Neural cell (in vitro differentiated cells): Measurements from ENCODE around the gene PRKCZ. TPM values are rescaled to one million over a fixed set of nuclear protein-coding genes. Genes with fewer than 3 reads are reported as not detected.

Experiments used
- H2AFZ ChIP-seq: fragments of 200-600, 300-800 bp; sonication (generic), shearing (Covaris generic); 2 replicates; pipeline ENCODE4 v1.6.0; 2014; ENCODE audit warnings: low read depth, mild to moderate bottlenecking, antibody characterized with exemption, low read length, moderate library complexity
- H3F3A ChIP-seq: fragments of 200-600 bp; shearing (Covaris generic); 2 replicates; pipeline ENCODE4 v1.6.1; 2016; ENCODE audit warnings: mild to moderate bottlenecking, moderate library complexity, mixed read lengths, antibody characterized with exemption, low read length; ENCODE audit not compliant: insufficient read depth, poor library complexity, severe bottlenecking
- H3K27ac ChIP-seq: fragments of 200-600, 300-800 bp; sonication (generic), shearing (Covaris generic); 2 replicates; pipeline ENCODE4 v1.5.1; 2014; ENCODE audit warnings: mild to moderate bottlenecking, low read length, moderate library complexity
- H3K27me3 ChIP-seq: fragments of 300-800, 200-600 bp; sonication (generic), shearing (Covaris generic); 2 replicates; pipeline ENCODE4 v1.6.0; 2014; ENCODE audit warnings: mild to moderate bottlenecking, low read depth, low read length, moderate library complexity; ENCODE audit not compliant: insufficient read depth
- H3K36me3 ChIP-seq: fragments of 300-800, 200-600 bp; sonication (generic), shearing (Covaris generic); 2 replicates; pipeline ENCODE4 v1.5.1; 2014; ENCODE audit warnings: mild to moderate bottlenecking, antibody characterized with exemption, low read length, moderate library complexity; ENCODE audit not compliant: insufficient read depth
- H3K4me2 ChIP-seq: fragments of 300-800, 200-600 bp; sonication (generic), shearing (Covaris generic); 2 replicates; pipeline ENCODE4 v1.6.0; 2014; ENCODE audit warnings: mild to moderate bottlenecking, low read length
- H3K4me3 ChIP-seq: fragments of 300-800, 200-600 bp; sonication (generic), shearing (Covaris generic); 2 replicates; pipeline ENCODE4 v1.5.1; 2014; ENCODE audit warnings: mild to moderate bottlenecking, low read length, moderate library complexity
- H3K79me2 ChIP-seq: fragments of 200-600 bp; shearing (Covaris generic); replicated peaks from 2 replicates; pipeline ENCODE4 v1.6.0; 2014; ENCODE audit warnings: mild to moderate bottlenecking, low read length, moderate library complexity; ENCODE audit not compliant: insufficient read depth
- H3K9ac ChIP-seq: fragments of 300-800, 200-600 bp; sonication (generic), shearing (Covaris generic); 2 replicates; pipeline ENCODE4 v1.6.1; 2016; ENCODE audit warnings: mild to moderate bottlenecking, low read length, mixed read lengths
- H3K9me2 ChIP-seq: fragments of 200-600 bp; shearing (Covaris generic); 2 replicates; pipeline ENCODE4 v1.6.1; 2016; ENCODE audit warnings: mild to moderate bottlenecking, low read length, mixed read lengths; ENCODE audit not compliant: insufficient read depth
- H3K9me3 ChIP-seq: fragments of 200-600, 300-800 bp; sonication (generic), shearing (Covaris generic); 2 replicates; pipeline ENCODE4 v1.6.1; 2016; ENCODE audit warnings: mild to moderate bottlenecking, mixed run types, low read length, moderate library complexity, mixed read lengths
- H4K20me1 ChIP-seq: fragments of 200-600 bp; shearing (Covaris generic); 2 replicates; pipeline ENCODE4 v1.6.1; 2016; ENCODE audit warnings: mild to moderate bottlenecking, mixed run types; ENCODE audit not compliant: insufficient read depth
- EP300 ChIP-seq: fragments of 450-650 bp; conservative IDR thresholded peaks from 2 replicates; pipeline ENCODE4 v1.6.1; 2014; ENCODE audit warnings: antibody characterized with exemption, mild to moderate bottlenecking, moderate library complexity; ENCODE audit not compliant: poor library complexity, severe bottlenecking
- EZH2 ChIP-seq: fragments of 200-600, 300-800 bp; shearing (Covaris generic), sonication (generic); IDR thresholded peaks from 2 replicates; pipeline ENCODE4 v1.6.1; 2014; ENCODE audit warnings: antibody characterized with exemption, low read length, borderline replicate concordance, mild to moderate bottlenecking; ENCODE audit not compliant: insufficient read depth, poor library complexity, severe bottlenecking
- MXI1 ChIP-seq: fragments of 450-650 bp; conservative IDR thresholded peaks from 2 replicates; pipeline ENCODE4 v1.6.1; 2014; ENCODE audit warnings: antibody characterized with exemption, mild to moderate bottlenecking; ENCODE audit not compliant: poor library complexity, severe bottlenecking
- POLR2AphosphoS5 ChIP-seq: IDR thresholded peaks from 2 replicates; pipeline ENCODE4 v1.6.1; 2012
- RAD21 ChIP-seq: fragments of 450-650 bp; conservative IDR thresholded peaks from 2 replicates; pipeline ENCODE4 v1.6.1; 2014; ENCODE audit warnings: antibody characterized with exemption, mild to moderate bottlenecking, moderate library complexity
- REST ChIP-seq: IDR thresholded peaks from 2 replicates; pipeline ENCODE4 v1.6.1; 2012; ENCODE audit warnings: borderline replicate concordance
- SMC3 ChIP-seq: fragments of 450-650 bp; conservative IDR thresholded peaks from 2 replicates; pipeline ENCODE4 v1.6.1; 2014; ENCODE audit warnings: antibody characterized with exemption, mild to moderate bottlenecking, moderate library complexity; ENCODE audit not compliant: poor library complexity
- TAF1 ChIP-seq: IDR thresholded peaks from 2 replicates; pipeline ENCODE4 v1.6.1; 2012; ENCODE audit warnings: low read depth
- polyA plus RNA-seq: library from polyadenylated mRNA; depleted of rRNA; stranded (reverse); fragments of >200 nt; gene quantifications from 2 replicates; pipeline ENCODE4 v1.2.3, GENCODE V29; 2014
- TF ChIP-seq, protein P1 (sequence below): fragments of 450-650 bp; IDR thresholded peaks from 2 replicates; pipeline ENCODE4 v1.5.1; 2014; ENCODE audit warnings: antibody characterized with exemption, mild to moderate bottlenecking, moderate library complexity; ENCODE audit not compliant: poor library complexity, severe bottlenecking

The PRKCZ gene
- polyA plus RNA-seq, 1 donor from 2014 or later = 54.9 TPM

DNA sequence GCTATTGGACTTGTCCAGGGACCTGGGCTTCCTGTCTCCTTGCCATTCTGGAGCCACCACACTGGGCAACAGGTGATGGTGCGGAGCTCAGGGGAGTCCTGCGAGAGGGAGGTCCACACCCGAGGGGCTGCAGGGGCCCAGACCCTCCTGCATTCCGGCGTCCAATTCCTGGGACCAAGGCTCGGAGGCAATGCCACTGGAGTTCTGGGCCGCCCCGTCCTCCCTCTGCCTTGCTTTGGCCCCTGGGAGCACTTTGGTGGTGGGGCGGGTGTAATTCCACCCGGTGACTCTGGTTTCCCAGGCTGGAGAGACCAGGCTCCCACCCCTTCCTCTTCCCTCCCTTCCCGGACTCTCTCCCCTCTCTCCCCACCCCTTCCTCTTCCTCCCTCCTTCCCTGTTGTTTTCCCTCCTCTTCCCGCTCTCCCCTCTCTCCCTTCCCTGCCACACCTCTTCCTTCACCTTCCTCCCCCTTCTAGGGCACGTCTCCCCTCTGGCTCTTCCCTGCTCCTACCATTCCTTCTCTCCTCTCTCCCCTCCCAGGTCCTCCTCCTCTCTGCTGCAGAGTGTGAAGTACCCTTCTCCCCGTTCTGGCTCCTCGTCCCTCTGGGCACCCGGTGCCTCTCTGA lies 2.0 kb downstream of the PRKCZ start:
- H3K36me3 ChIP-seq = no peaks in the 10 kb centered on the region
- no peaks in the 10 kb centered on the region for H4K20me1 ChIP-seq
- H3K27ac ChIP-seq = no peak overlapping the region
- no peak overlapping the region for H3K4me2 ChIP-seq
- H3K9me2 ChIP-seq = no peaks in the 10 kb centered on the region
- no peak overlapping the region for H3K4me3 ChIP-seq
- no peak overlapping the region for H3K9ac ChIP-seq
- H3K9me3 ChIP-seq = no peaks in the 10 kb centered on the region
- H2AFZ ChIP-seq = no peak overlapping the region
- H3K27me3 ChIP-seq = peaks cover 42% of the 10 kb centered on the region
- TF ChIP-seq REST (no peak), POLR2AphosphoS5 (no peak), EZH2 (no peak), RAD21 (no peak), TAF1 (no peak), SMC3 (no peak), MXI1 (no peak), EP300 (no peak)
- TF ChIP-seq, protein P1, sequence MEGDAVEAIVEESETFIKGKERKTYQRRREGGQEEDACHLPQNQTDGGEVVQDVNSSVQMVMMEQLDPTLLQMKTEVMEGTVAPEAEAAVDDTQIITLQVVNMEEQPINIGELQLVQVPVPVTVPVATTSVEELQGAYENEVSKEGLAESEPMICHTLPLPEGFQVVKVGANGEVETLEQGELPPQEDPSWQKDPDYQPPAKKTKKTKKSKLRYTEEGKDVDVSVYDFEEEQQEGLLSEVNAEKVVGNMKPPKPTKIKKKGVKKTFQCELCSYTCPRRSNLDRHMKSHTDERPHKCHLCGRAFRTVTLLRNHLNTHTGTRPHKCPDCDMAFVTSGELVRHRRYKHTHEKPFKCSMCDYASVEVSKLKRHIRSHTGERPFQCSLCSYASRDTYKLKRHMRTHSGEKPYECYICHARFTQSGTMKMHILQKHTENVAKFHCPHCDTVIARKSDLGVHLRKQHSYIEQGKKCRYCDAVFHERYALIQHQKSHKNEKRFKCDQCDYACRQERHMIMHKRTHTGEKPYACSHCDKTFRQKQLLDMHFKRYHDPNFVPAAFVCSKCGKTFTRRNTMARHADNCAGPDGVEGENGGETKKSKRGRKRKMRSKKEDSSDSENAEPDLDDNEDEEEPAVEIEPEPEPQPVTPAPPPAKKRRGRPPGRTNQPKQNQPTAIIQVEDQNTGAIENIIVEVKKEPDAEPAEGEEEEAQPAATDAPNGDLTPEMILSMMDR = no peak
- no peaks in the 10 kb centered on the region for H3K79me2 ChIP-seq
- no peaks in the 10 kb centered on the region for H3F3A ChIP-seq

GRCh38 chr1:2052756-2053155 lies 2.5 kb downstream of the PRKCZ start:
- H3K9ac ChIP-seq = no peak overlapping the region
- H3K4me3 ChIP-seq = no peak overlapping the region
- no peaks in the 10 kb centered on the region for H3K79me2 ChIP-seq
- no peaks in the 10 kb centered on the region for H3K9me2 ChIP-seq
- H3K9me3 ChIP-seq = no peaks in the 10 kb centered on the region
- no peak overlapping the region for H3K27ac ChIP-seq
- no peaks in the 10 kb centered on the region for H3K36me3 ChIP-seq
- H4K20me1 ChIP-seq = no peaks in the 10 kb centered on the region
- H3K27me3 ChIP-seq = peaks cover 40% of the 10 kb centered on the region
- no peak overlapping the region for H3K4me2 ChIP-seq
- no peaks in the 10 kb centered on the region for H3F3A ChIP-seq
- no peak overlapping the region for H2AFZ ChIP-seq
- TF ChIP-seq EZH2 = no peak
- no peak for TF ChIP-seq REST
- TF ChIP-seq TAF1 = no peak
- TF ChIP-seq EP300 = no peak
- no peak for TF ChIP-seq SMC3
- TF ChIP-seq POLR2AphosphoS5 = no peak
- TF ChIP-seq, protein P1 = no peak
- no peak for TF ChIP-seq RAD21
- TF ChIP-seq MXI1 = no peak
